H9 (cell line): ENCODE results near the gene CD58. TPM values are rescaled to one million over a fixed set of nuclear protein-coding genes. Genes with fewer than 3 reads are reported as not detected.
"Not testable (repeated sequence)": the region's sequence is repeated elsewhere in the genome, so short reads cannot be mapped to it uniquely, and the experiment has no call there.

Source experiments
- DNase-seq: peaks from one replicate; pipeline ENCODE4 v3.0.0-alpha.2; 2017
- H2AFZ ChIP-seq: one replicate; pipeline ENCODE4 v1.6.1; 2013; ENCODE audit warnings: mild to moderate bottlenecking, low read length, control low read depth, moderate library complexity
- H2AK5ac ChIP-seq: 2 replicates; pipeline ENCODE4 v1.6.1; 2013; ENCODE audit warnings: low read length, control low read depth, mixed read lengths; ENCODE audit not compliant: insufficient read length
- H2BK120ac ChIP-seq: one replicate; pipeline ENCODE4 v1.6.1; 2013; ENCODE audit warnings: low read depth, mild to moderate bottlenecking, low read length, control low read depth, inconsistent platforms; ENCODE audit not compliant: poor library complexity, severe bottlenecking
- H2BK12ac ChIP-seq: 2 replicates; pipeline ENCODE4 v1.6.1; 2013; ENCODE audit warnings: low read length, control low read depth, mixed read lengths, low read depth; ENCODE audit not compliant: insufficient read length
- H2BK15ac ChIP-seq: 2 replicates; pipeline ENCODE4 v1.6.1; 2013; ENCODE audit warnings: low read depth, low read length, control low read depth
- H2BK20ac ChIP-seq: one replicate; pipeline ENCODE4 v1.6.1; 2013; ENCODE audit warnings: low read depth, mild to moderate bottlenecking, low read length, control low read depth, inconsistent platforms; ENCODE audit not compliant: poor library complexity, severe bottlenecking
- H2BK5ac ChIP-seq: 2 replicates; pipeline ENCODE4 v1.6.1; 2013; ENCODE audit warnings: low read length, control low read depth, mixed read lengths; ENCODE audit not compliant: insufficient read length
- H3K14ac ChIP-seq: 2 replicates; pipeline ENCODE4 v1.6.1; 2013; ENCODE audit warnings: low read length, control low read depth; ENCODE audit not compliant: insufficient read depth
- H3K18ac ChIP-seq: 2 replicates; pipeline ENCODE4 v1.6.1; 2013; ENCODE audit warnings: low read depth, mild to moderate bottlenecking, mixed read lengths, low read length, control low read depth; ENCODE audit not compliant: insufficient read length
- H3K23ac ChIP-seq: 2 replicates; pipeline ENCODE4 v1.6.1; 2013; ENCODE audit warnings: low read length, control low read depth, mixed read lengths, low read depth; ENCODE audit not compliant: insufficient read length
- H3K23me2 ChIP-seq: 2 replicates; pipeline ENCODE4 v1.6.1; 2013; ENCODE audit warnings: low read depth, mild to moderate bottlenecking, mixed read lengths, low read length, control low read depth; ENCODE audit not compliant: insufficient read length, poor library complexity, severe bottlenecking
- H3K27ac ChIP-seq: 2 replicates; pipeline ENCODE4 v1.5.1; 2013; ENCODE audit warnings: low read length, control low read depth, mixed read lengths, low read depth; ENCODE audit not compliant: insufficient read length
- H3K27me3 ChIP-seq: 2 replicates; pipeline ENCODE4 v1.6.1; 2013; ENCODE audit warnings: low read length, control low read depth, inconsistent platforms; ENCODE audit not compliant: insufficient read depth
- H3K4ac ChIP-seq: 2 replicates; pipeline ENCODE4 v1.6.1; 2013; ENCODE audit warnings: low read depth, mild to moderate bottlenecking, control low read depth, inconsistent platforms, low read length, moderate library complexity
- H3K4me1 ChIP-seq: 2 replicates; pipeline ENCODE4 v1.6.1; 2013; ENCODE audit warnings: low read length, control low read depth, inconsistent platforms; ENCODE audit not compliant: insufficient read depth
- H3K4me2 ChIP-seq: 2 replicates; pipeline ENCODE4 v1.6.1; 2013; ENCODE audit warnings: low read length, control low read depth, mixed read lengths; ENCODE audit not compliant: insufficient read length, insufficient read depth
- H3K56ac ChIP-seq: 2 replicates; pipeline ENCODE4 v1.6.1; 2013; ENCODE audit warnings: low read depth, mild to moderate bottlenecking, mixed read lengths, low read length, control low read depth; ENCODE audit not compliant: insufficient read length
- H3K79me1 ChIP-seq: 2 replicates; pipeline ENCODE4 v1.6.1; 2013; ENCODE audit warnings: low read depth, mild to moderate bottlenecking, moderate library complexity, low read length, control low read depth, inconsistent platforms; ENCODE audit not compliant: insufficient read depth, poor library complexity, severe bottlenecking
- H3K79me2 ChIP-seq: 2 replicates; pipeline ENCODE4 v1.6.1; 2013; ENCODE audit warnings: low read length, control low read depth, inconsistent platforms; ENCODE audit not compliant: insufficient read depth
- H3K9ac ChIP-seq: 2 replicates; pipeline ENCODE4 v1.6.1; 2013; ENCODE audit warnings: low read length, control low read depth, mixed read lengths; ENCODE audit not compliant: insufficient read length; ENCODE audit errors: extremely low read depth
- H3K9me3 ChIP-seq: one replicate; pipeline ENCODE4 v1.6.1; 2013; ENCODE audit warnings: low read depth, low read length, inconsistent platforms; ENCODE audit not compliant: control insufficient read depth
- H3T11ph ChIP-seq: one replicate; pipeline ENCODE4 v1.6.1; 2013; ENCODE audit warnings: mild to moderate bottlenecking, low read length, control low read depth, inconsistent platforms
- H4K20me1 ChIP-seq: one replicate; pipeline ENCODE4 v1.6.1; 2013; ENCODE audit not compliant: control insufficient read depth, insufficient read length, insufficient read depth
- H4K5ac ChIP-seq: 2 replicates; pipeline ENCODE4 v1.6.1; 2013; ENCODE audit warnings: low read depth, mild to moderate bottlenecking, mixed read lengths, low read length, control low read depth; ENCODE audit not compliant: insufficient read length
- H4K8ac ChIP-seq: replicated peaks from 2 replicates; pipeline ENCODE4 v1.6.1; 2013; ENCODE audit warnings: low read length, control low read depth, mixed read lengths, low read depth; ENCODE audit not compliant: insufficient read length
- H4K91ac ChIP-seq: 2 replicates; pipeline ENCODE4 v1.6.1; 2013; ENCODE audit warnings: low read depth, mild to moderate bottlenecking, moderate library complexity, mixed read lengths, low read length, control low read depth; ENCODE audit not compliant: insufficient read length
- H3K27ac Mint-ChIP-seq, 3 experiments: 2 replicates in 2 of 3; 3 replicates in 1 of 3; pipeline ENCODE4 v1.8.0; 2020 to 2021; ENCODE audit warnings: mixed read lengths in 3 of 3, mild to moderate bottlenecking in 1 of 3, moderate library complexity in 1 of 3
- H3K27me3 Mint-ChIP-seq: 2 replicates; pipeline ENCODE4 v1.8.0; 2021; ENCODE audit warnings: low read depth, mild to moderate bottlenecking, moderate library complexity, mixed read lengths
- H3K36me3 Mint-ChIP-seq, 3 experiments: 2 replicates in 2 of 3; 3 replicates in 1 of 3; pipeline ENCODE4 v1.8.0; 2020 to 2021; ENCODE audit warnings: low read depth in 3 of 3, mixed read lengths in 3 of 3; ENCODE audit not compliant: insufficient read depth in 1 of 3
- H3K4me1 Mint-ChIP-seq, 2 experiments: 2 replicates each; pipeline ENCODE4 v1.8.0; 2020; ENCODE audit warnings: mixed read lengths in 2 of 2
- H3K4me3 Mint-ChIP-seq, 2 experiments: 2 replicates in 1 of 2; 3 replicates in 1 of 2; pipeline ENCODE4 v1.8.0; 2020 to 2021; ENCODE audit warnings: mild to moderate bottlenecking in 2 of 2, mixed read lengths in 2 of 2, moderate library complexity in 1 of 2
- H3K9me3 Mint-ChIP-seq, 2 experiments: 2 replicates in 1 of 2; 3 replicates in 1 of 2; pipeline ENCODE4 v1.8.0; 2020; ENCODE audit warnings: mild to moderate bottlenecking in 2 of 2, mixed read lengths in 2 of 2, moderate library complexity in 1 of 2
- CTCF ChIP-seq: fragments of 200-600 bp; sonication (generic); conservative IDR thresholded peaks from 3 replicates; pipeline ENCODE4 v1.8.0; 2021; ENCODE audit warnings: antibody characterized with exemption, mild to moderate bottlenecking
- WGBS: extraction: QIAGEN DNeasy Blood & Tissue Kit; methylation state at CpG from one replicate; pipeline ENCODE4 v1.1.7; 2013; ENCODE audit warnings: missing lambda C conversion rate, low lambda C conversion rate, mixed read lengths; ENCODE audit not compliant: insufficient read length; ENCODE audit errors: extremely low coverage; 5-methylcytosine and 5-hydroxymethylcytosine counted together
- total RNA-seq: library from RNA; stranded (reverse); gene quantifications from 2 replicates; pipeline ENCODE4 v1.2.1, GENCODE V29; 2021

Gene CD58
- total RNA-seq, 1 experiment from 2014 or later, result 4.3 TPM

DNA sequence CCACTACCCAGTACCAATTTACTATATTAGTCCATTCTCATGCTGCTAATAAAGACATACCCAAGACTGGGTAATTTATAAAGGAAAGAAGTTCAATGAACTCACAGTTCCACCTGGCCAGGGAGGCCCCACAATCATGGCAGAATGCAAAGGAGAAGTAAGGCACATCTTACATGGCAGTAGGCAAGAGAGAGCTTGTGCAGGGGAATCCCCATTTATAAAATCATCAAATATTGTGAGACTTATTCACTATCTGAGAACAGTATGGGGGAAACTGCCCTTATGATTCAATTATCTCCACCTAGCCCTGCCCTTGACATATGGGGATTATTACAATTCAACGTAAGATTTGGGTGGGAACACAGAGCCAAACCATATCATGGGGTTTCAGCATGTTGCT lies 6.4 kb downstream of the CD58 start:
- Histone ChIP-seq H3K14ac (no peak overlapping the region), H3T11ph (no peak overlapping the region), H3K9ac (no peak overlapping the region), H3K4ac (no peak overlapping the region), H2BK5ac (no peak overlapping the region), H3K79me2 (peaks cover 2% of the 10 kb centered on the region; the same call in 1 of the 2 replicates), H2BK15ac (no peak overlapping the region), H4K5ac (no peak overlapping the region), H3K18ac (no peak overlapping the region), H3K4me1 (no peaks in the 10 kb centered on the region; the same call in 1 of the 2 replicates), H2BK20ac (no peak overlapping the region), H4K20me1 (no peaks in the 10 kb centered on the region), H2AFZ (no peak overlapping the region), H2BK12ac (no peak overlapping the region), H3K27me3 (no peaks in the 10 kb centered on the region), H3K4me2 (no peak overlapping the region), H2AK5ac (no peak overlapping the region), H4K8ac (no peak overlapping the region), H3K9me3 (no peaks in the 10 kb centered on the region), H2BK120ac (no peak overlapping the region), H3K23ac (no peak overlapping the region), H3K23me2 (no peaks in the 10 kb centered on the region), H4K91ac (no peak overlapping the region), H3K27ac (no peak overlapping the region), H3K56ac (no peak overlapping the region), H3K79me1 (no peaks in the 10 kb centered on the region)
- no CpG with 5 or more reads among the region's 1 CpG for WGBS
- no peak for DNase-seq
- peaks cover 3 to 7% of the 10 kb centered on the region in 2 experiments; a peak in 3 of 4 replicates for H3K4me1 Mint-ChIP-seq
- no peaks in the 10 kb centered on the region for H3K27me3 Mint-ChIP-seq
- peaks cover 20 to 21% of the 10 kb centered on the region in 2 experiments for H3K9me3 Mint-ChIP-seq
- peaks cover 11 to 22% (median 21%) of the 10 kb centered on the region in 3 experiments for H3K36me3 Mint-ChIP-seq
- no peak for TF ChIP-seq CTCF
- H3K4me3 Mint-ChIP-seq, result no peak overlapping the region
- no peak overlapping the region for H3K27ac Mint-ChIP-seq

GRCh38 chr1:116562465-116562864 lies 8.4 kb downstream of the CD58 start:
- H3K79me2 ChIP-seq, H3K4me3 Mint-ChIP-seq, H3K23ac ChIP-seq, H2BK20ac ChIP-seq, H3K79me1 ChIP-seq, H3K27me3 Mint-ChIP-seq, H3K14ac ChIP-seq, H3K4me1 ChIP-seq, H4K8ac ChIP-seq, H3K18ac ChIP-seq, H3K27ac Mint-ChIP-seq, DNase-seq, H2BK5ac ChIP-seq, H3K56ac ChIP-seq, H3K23me2 ChIP-seq, H3K4me1 Mint-ChIP-seq, H4K20me1 ChIP-seq, H2BK12ac ChIP-seq, H3K4me2 ChIP-seq, H3T11ph ChIP-seq, H2AFZ ChIP-seq, H3K9ac ChIP-seq, H4K91ac ChIP-seq, H3K27me3 ChIP-seq, H2BK120ac ChIP-seq, H4K5ac ChIP-seq, H3K4ac ChIP-seq, H2AK5ac ChIP-seq, H2BK15ac ChIP-seq, H3K9me3 ChIP-seq, H3K27ac ChIP-seq: not testable (repeated sequence)
- peaks cover 20 to 21% of the 10 kb centered on the region in 2 experiments for H3K9me3 Mint-ChIP-seq
- no CpG with 5 or more reads among the region's 4 CpGs for WGBS
- H3K36me3 Mint-ChIP-seq, result peaks cover 11 to 22% (median 21%) of the 10 kb centered on the region in 3 experiments
